Measurements from ENCODE around the gene ZIC4. TPM values are rescaled to one million over a fixed set of nuclear protein-coding genes. Genes with fewer than 3 reads are reported as not detected.
A peak's percentile ranks its signal among the peaks of the same experiment; 100 is the strongest.

ZIC4 gene
- polyA plus RNA-seq, 1 of the 3 experiments (the other 2 are of a cell fraction) = 1.3 TPM

GRCh38 chr3:147369231-147369630 lies 37.1 kb downstream of the ZIC4 start:
- CTCF ChIA-PET = interaction anchor here (1.3 to 1.9 kb wide), 5 partner anchors 8 to 248 kb away, joined by 3 to 9 read pairs (median 8); no protein-coding TSS in a partner anchor
- H3K4me3 ChIP-seq (ENCODE audit: low read depth in 2 of 2, low read length in 1 of 2) = no peak overlapping the region
- no peaks in the 10 kb centered on the region for H3K79me2 ChIP-seq (ENCODE audit: insufficient read depth)
- H3K27ac ChIP-seq (ENCODE audit: low read depth in 2 of 2, low read length in 1 of 2) = no peak overlapping the region
- no peak overlapping the region for H2AFZ ChIP-seq (ENCODE audit: low read depth)
- WGBS (ENCODE audit: low lambda C conversion rate) = 38% methylated on average over 13 of the region's 13 CpGs
- no peaks in the 10 kb centered on the region for H3K9me3 ChIP-seq
- POLR2A ChIA-PET = no interaction called here
- H3K36me3 ChIP-seq (replicated peaks in 1 of 2; ENCODE audit: control insufficient read depth in 1 of 2, insufficient read depth in 2 of 2, low read length in 1 of 2) = no peaks in the 10 kb centered on the region
- no peaks in the 10 kb centered on the region for H3K4me1 ChIP-seq (ENCODE audit: control insufficient read depth in 1 of 2, insufficient read depth in 2 of 2, low read depth in 1 of 2, low read length in 1 of 2)
- no peak overlapping the region for H3K9ac ChIP-seq
- DNase-seq = no peak
- H3F3A ChIP-seq (replicated peaks; ENCODE audit: insufficient read depth) = no peaks in the 10 kb centered on the region
- peaks cover 81% of the 10 kb centered on the region for H3K27me3 ChIP-seq (ENCODE audit: insufficient read depth)
- no peaks in the 10 kb centered on the region for H4K20me1 ChIP-seq (ENCODE audit: insufficient read depth)
- TF ChIP-seq EZH2phosphoT487 (IDR thresholded peaks at IDR 0.05; ENCODE audit: borderline replicate concordance, low read depth) = peak; percentile 39; the same call in 1 of the 2 replicates
- no peak for TF ChIP-seq FOXM1 (IDR thresholded peaks at IDR 0.05; ENCODE audit: low read depth)
- no peak overlapping the region for H3K4me2 ChIP-seq
- H3K9me2 ChIP-seq = no peaks in the 10 kb centered on the region

- H3K4me3 ChIP-seq (ENCODE audit: low read depth in 2 of 2, low read length in 1 of 2) = no peak overlapping the region
- H3K4me2 ChIP-seq = no peak overlapping the region
- H4K20me1 ChIP-seq (ENCODE audit: insufficient read depth) = no peaks in the 10 kb centered on the region
- POLR2A ChIA-PET = no interaction called here
- TF ChIP-seq GABPA (IDR thresholded peaks at IDR 0.05; ENCODE audit: low read depth) = no peak
- TF ChIP-seq EZH2phosphoT487 (IDR thresholded peaks at IDR 0.05; ENCODE audit: borderline replicate concordance, low read depth) = peak; percentile 79; the same call in 1 of the 2 replicates
- no peak for DNase-seq
- no peaks in the 10 kb centered on the region for H3F3A ChIP-seq (replicated peaks; ENCODE audit: insufficient read depth)
- H3K79me2 ChIP-seq (ENCODE audit: insufficient read depth) = no peaks in the 10 kb centered on the region
- no peak overlapping the region for H2AFZ ChIP-seq (ENCODE audit: low read depth)
- H3K9me3 ChIP-seq = no peaks in the 10 kb centered on the region
- H3K27me3 ChIP-seq (ENCODE audit: insufficient read depth) = peaks cover 76% of the 10 kb centered on the region
- no peak overlapping the region for H3K27ac ChIP-seq (ENCODE audit: low read depth in 2 of 2, low read length in 1 of 2)
- 3% methylated on average over 11 of the region's 16 CpGs for WGBS (ENCODE audit: low lambda C conversion rate)
- no peaks in the 10 kb centered on the region for H3K36me3 ChIP-seq (replicated peaks in 1 of 2; ENCODE audit: control insufficient read depth in 1 of 2, insufficient read depth in 2 of 2, low read length in 1 of 2)
- no peaks in the 10 kb centered on the region for H3K9me2 ChIP-seq
- no peak overlapping the region for H3K9ac ChIP-seq
- no peaks in the 10 kb centered on the region for H3K4me1 ChIP-seq (ENCODE audit: control insufficient read depth in 1 of 2, insufficient read depth in 2 of 2, low read depth in 1 of 2, low read length in 1 of 2)
- CTCF ChIA-PET = interaction anchor here (1.0 to 1.9 kb wide), 5 partner anchors 11 to 248 kb away, joined by 3 to 8 read pairs (median 4); no protein-coding TSS in a partner anchor
Measured at GRCh38 chr3:147368561-147369221, 37.7 kb downstream of the ZIC4 start.

GRCh38 chr3:147368151-147368550 lies 38.2 kb downstream of the ZIC4 start:
- Histone ChIP-seq H3K9me2 (no peaks in the 10 kb centered on the region), H3K9ac (no peak overlapping the region), H2AFZ (ENCODE audit: low read depth) (no peak overlapping the region), H3K36me3 (replicated peaks in 1 of 2; ENCODE audit: control insufficient read depth in 1 of 2, insufficient read depth in 2 of 2, low read length in 1 of 2) (no peaks in the 10 kb centered on the region), H3F3A (replicated peaks; ENCODE audit: insufficient read depth) (no peaks in the 10 kb centered on the region), H3K27me3 (ENCODE audit: insufficient read depth) (peaks cover 72% of the 10 kb centered on the region), H3K4me1 (ENCODE audit: control insufficient read depth in 1 of 2, insufficient read depth in 2 of 2, low read depth in 1 of 2, low read length in 1 of 2) (no peaks in the 10 kb centered on the region), H3K4me2 (no peak overlapping the region), H4K20me1 (ENCODE audit: insufficient read depth) (no peaks in the 10 kb centered on the region), H3K79me2 (ENCODE audit: insufficient read depth) (no peaks in the 10 kb centered on the region), H3K4me3 (ENCODE audit: low read depth in 2 of 2, low read length in 1 of 2) (no peak overlapping the region), H3K27ac (ENCODE audit: low read depth in 2 of 2, low read length in 1 of 2) (no peak overlapping the region), H3K9me3 (no peaks in the 10 kb centered on the region)
- DNase-seq = no peak
- TF ChIP-seq RXRA (IDR thresholded peaks at IDR 0.05; ENCODE audit: borderline replicate concordance, low read depth) (no peak), USF1 (IDR thresholded peaks at IDR 0.05; ENCODE audit: borderline replicate concordance, low read depth) (no peak)
- ChIA-PET CTCF (interaction anchor here (1.0 to 1.9 kb wide), 4 partner anchors 11 to 249 kb away, joined by 3 to 8 read pairs (median 4); no protein-coding TSS in a partner anchor), POLR2A (no interaction called here)
- 3% methylated on average over 2 of the region's 2 CpGs for WGBS (ENCODE audit: low lambda C conversion rate)
